Measurements from ENCODE around the gene PRLH. TPM values are rescaled to one million over a fixed set of nuclear protein-coding genes. Genes with fewer than 3 reads are reported as not detected.
"Not testable (repeated sequence)": the region's sequence is repeated elsewhere in the genome, so short reads cannot be mapped to it uniquely, and the experiment has no call there.

The PRLH gene
- total RNA-seq, 1 donor from 2014 or later, result not detected

DNA sequence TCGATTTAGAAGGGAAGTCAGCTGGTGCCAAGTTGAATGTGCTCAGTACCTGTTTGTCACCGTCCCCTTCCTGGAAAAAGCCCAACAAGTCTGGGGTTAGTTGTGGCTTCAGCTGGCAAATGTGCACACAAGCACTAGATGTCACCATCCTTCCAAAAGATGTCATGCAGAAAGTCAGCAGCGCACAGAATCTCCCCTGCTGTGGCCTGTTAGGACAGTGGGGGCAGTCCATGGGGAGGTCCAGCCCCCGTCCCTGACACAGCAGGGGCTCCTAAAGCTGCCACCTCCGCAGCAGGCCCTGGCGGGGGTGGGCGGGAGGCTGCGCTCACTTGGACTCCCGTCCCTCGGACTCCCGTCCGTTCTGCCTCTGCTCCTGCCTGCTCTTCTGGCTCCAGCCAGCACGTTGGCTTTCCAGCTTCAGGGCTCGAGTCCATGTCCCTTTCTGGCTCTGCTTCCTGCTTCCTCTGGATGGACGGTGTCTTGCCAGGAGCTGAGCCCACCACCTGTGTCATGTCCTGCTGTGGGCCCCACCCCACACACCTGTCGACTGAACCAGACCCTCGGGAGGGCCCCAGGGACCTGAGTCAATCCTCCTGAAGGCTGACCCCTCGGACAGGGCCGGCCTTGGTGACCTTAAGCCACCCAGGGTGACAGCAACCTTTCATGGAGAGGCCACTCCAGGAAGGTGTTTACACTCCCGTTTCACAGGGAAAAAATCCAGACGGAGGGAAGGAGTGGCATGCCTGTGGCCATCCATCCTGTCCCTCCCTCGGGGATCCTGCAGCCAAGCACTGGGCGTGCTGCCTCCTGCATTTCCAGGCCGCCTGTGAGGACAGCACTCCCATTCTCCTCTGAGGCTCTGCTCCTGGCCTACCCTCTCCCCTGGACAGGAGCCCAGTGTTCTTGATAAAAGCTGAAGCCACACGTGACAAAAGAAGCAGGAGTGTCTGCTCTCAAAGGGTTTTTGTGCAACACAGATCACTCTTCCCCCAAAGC, 15.7 kb downstream of the PRLH start:
- peak; percentile 82 for DNase-seq (ENCODE audit: low read depth)

GRCh38 chr2:237583385-237584295, 17.3 kb downstream of the PRLH start:
- DNase-seq (ENCODE audit: low read depth), result no peak

DNA sequence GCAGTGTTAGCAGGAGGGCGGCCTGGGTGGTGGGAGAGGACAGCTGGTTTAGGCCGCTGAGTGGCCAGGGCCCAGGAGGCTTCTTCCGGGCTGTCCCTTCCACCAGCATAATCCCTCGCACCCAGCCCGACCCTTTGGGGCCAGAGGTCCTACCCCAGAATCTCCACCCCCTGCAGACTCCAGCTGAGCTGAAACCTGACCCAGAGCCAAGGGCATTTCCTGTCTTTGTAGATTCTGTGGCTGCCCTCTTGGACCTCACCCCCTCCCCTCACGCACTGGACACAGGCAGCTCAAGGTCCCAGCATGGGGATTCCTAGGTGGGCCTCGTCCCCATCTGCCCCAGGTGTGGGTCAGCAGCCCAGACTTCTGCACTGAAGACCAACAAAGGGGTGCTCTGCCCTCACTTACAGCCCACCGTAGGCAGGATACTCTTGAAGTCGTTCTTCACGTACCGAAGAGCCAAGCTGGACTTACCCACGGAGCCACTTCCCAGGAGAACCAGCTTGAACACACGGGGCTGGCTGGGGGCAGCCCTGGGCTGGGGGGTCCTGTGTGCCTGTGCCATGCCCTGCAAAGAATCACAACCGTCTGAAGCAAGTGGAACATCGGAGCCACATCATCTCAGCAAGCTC, 19.3 kb downstream of the PRLH start:
- DNase-seq (ENCODE audit: low read depth), result no peak

- no peak for DNase-seq (ENCODE audit: low read depth)
Measured at GRCh38 chr2:237588044-237588696, 21.8 kb downstream of the PRLH start.

DNA sequence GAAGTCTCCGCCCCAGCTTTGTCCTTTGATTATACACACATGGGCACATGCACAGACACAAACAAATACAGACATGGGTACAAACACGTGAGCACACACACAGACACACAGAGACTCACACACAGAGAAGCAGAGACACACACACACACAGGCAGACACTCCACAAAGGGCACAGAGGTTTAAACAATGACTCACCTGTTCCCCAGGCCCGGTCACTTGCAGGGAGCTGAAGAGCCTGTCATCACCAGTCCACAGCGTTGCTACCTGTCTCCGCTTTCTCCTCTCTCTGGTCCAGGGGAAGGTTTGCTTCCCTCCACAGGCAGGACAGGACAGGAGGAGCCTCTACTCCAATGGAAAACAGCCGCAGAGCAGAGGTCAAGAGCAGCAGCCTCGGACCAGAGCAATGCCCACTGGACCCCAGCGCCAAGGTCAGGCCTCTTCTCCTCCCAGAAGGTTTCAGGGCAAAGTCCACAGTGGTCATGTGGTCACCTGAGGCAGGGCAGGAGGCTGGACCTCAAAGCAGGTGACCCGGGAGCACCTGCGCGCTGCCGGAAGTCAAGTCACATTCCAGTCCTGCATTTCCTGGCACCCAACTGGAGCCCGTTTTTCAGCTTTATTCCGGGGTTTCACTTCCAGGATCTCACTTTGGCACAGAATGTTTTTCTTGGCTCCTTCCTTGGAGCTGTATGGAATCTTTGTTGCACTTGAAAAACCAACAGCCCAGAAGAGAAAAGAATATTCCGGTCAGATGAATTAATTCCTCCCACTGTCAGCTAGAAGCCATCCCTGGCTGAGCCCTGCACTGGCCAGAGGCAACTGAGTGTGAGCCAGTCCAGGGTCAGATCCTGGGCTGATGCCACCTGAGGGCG, 24.1 kb downstream of the PRLH start, which contains the start of gene RAB17:
Gene RAB17 (minus strand): TSS at position 463 of the 869 bp plus-strand sequence. CDS start 4,580 bp downstream, outside the sequence.
- DNase-seq (ENCODE audit: low read depth), result no peak

DNA sequence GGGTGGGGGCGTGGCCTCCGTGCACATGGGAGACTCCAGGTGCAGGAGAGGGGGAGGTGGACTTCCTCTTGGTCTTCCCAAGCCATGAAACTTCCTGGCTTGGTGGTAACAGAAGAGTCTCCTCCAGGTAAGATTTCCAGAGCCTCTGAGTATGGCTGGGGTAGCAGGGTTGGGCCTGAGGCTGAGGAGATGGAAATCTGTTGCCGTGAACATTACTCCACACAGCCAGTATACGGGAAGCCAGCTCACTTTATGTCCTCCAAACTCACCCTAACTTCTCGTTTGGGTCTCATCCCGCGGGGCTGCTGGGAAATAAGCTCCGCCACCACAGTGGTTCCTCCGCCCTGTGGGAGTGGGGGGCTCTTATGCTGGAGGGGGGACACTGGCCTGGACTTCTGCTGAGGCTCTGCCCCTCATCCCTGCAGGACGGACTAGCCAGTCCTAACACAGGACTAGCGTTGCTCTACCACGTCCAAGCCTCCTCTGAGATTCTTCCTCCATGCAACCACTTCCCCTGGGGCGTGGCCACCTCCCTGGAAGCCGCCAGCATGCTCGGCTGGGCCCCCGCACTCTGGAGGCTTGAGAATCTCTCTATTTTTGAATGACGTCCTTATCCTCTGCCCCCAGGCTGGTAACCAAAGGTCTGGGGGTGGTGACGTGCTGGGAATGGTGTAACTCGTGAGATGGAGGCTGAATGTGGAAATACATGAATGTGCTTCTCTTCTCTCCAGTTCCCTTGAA, 24.9 kb downstream of the PRLH start:
- DNase-seq (ENCODE audit: low read depth), result no peak

- no peak for DNase-seq (ENCODE audit: low read depth)
Measured at GRCh38 chr2:237592425-237592980, 26.1 kb downstream of the PRLH start.

- DNase-seq (ENCODE audit: low read depth), result no peak
Measured at GRCh38 chr2:237593036-237593435, 26.7 kb downstream of the PRLH start.

GRCh38 chr2:237593596-237594320, 27.4 kb downstream of the PRLH start:
- no peak for DNase-seq (ENCODE audit: low read depth)

DNA sequence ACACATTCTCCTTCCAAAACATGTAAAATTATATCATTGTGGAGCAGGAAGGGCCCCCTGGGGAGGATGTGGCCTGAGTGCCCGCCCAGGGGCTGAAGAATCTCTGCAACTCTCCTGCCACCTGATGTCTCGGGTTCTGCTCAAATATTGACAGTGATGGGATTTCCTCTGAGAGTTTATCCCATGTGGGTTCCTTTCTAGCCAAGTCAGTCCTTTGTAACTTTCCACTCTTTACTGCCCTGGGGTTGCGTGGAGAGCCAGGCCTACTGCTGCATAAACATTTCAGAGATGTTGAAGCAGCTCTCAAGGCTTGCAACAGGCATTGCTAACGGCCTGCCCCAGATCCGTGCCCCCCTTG, 28.1 kb downstream of the PRLH start:
- no peak for DNase-seq (ENCODE audit: low read depth)

GRCh38 chr2:237595829-237596519, 29.6 kb downstream of the PRLH start:
- not testable (repeated sequence) for DNase-seq (ENCODE audit: low read depth)

- peak; percentile 35 for DNase-seq (ENCODE audit: low read depth)
Measured at GRCh38 chr2:237596520-237597195, 30.3 kb downstream of the PRLH start.

DNA sequence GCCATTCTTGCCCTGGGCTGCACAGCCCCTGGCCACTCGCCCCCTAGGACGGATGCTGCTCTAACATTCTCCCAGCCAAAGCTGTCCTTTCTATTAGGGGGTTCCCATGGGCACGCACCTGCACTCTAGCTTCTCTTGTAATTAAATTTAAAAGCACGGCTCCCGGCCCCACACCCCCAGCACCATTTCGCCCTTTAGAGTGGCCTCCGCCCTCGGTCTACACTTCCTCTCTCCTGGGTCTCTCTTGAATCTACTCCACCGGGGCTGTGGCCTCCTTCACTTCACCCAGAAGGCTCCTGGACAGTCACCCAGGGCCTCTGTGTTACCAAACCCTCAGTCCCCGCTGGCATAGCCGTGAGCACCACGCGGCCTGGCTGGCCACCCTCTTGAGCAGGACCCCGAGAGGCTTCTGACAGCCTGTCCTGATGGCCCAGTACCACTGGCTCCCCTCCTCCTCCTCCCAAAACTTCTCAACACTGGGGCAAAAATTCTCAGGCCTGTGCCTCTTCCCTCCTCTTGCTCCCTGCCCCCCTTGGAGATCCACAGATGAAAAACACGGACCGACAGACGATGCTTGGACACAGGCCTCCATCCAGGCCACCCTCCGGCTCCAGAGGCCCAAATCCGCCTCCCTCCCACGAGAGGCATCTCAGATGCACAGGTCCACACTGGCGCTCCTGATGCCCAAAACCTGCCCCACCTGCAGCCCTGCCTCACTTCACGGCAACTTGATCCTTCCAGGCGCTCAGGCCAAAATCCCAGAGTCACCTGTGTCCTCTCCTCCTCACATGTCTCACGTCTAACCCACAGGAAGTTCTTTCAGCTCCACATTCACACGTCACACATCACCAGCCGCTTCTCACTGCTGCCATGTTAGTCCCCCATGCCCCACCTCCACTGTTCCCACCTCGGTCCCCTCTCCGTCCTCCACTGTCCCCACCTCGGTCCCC, 31.1 kb downstream of the PRLH start:
- DNase-seq (ENCODE audit: low read depth), result no peak

- DNase-seq (ENCODE audit: low read depth), result no peak
Measured at GRCh38 chr2:237598468-237599208, 32.3 kb downstream of the PRLH start.
